ENCODE data around the gene ZNF598. TPM values are rescaled to one million over a fixed set of nuclear protein-coding genes. Genes with fewer than 3 reads are reported as not detected.

ZNF598 gene
- total RNA-seq, 1 donor from 2014 or later, result 31.1 TPM

DNA sequence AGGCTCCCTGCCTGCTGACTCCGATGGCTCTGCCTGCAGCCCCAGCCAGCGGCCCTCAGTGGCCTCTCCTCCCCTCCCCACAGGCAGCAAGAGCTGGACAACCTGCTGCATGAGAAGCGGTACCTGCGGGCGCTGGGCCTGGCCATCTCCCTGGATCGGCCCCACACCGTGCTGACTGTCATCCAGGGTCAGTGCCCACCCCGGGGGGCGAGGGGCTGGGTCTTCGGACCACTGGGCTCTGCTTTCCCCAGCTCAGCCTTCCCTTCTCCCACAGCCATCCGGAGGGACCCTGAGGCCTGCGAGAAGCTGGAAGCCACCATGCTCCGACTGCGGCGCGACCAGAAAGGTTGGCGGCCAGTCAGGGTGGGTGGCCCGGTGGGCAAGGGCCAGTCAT is 31.7 kb downstream of the ZNF598 start:
- no peak for DNase-seq (ENCODE audit: low spot score in 2 of 2)
- Histone ChIP-seq H3K36me3 (peaks cover 43 to 49% of the 10 kb centered on the region in 2 donors), H3K27me3 (peaks cover 17% of the 10 kb centered on the region), H3K27ac (no peak overlapping the region), H3K4me3 (no peak overlapping the region), H3K4me1 (peaks cover 1% of the 10 kb centered on the region in 2 donors), H3K9me3 (no peaks in the 10 kb centered on the region)
- intact Hi-C loops (cut with DNase I), result no loop called here
- TF ChIP-seq CTCF (IDR thresholded peaks at IDR 0.05), result no peak

GRCh38 chr16:1976951-1977874 is 32.4 kb downstream of the ZNF598 start:
- no peak overlapping the region for H3K27ac ChIP-seq
- intact Hi-C loops (cut with DNase I), result no loop called here
- H3K4me1 ChIP-seq, result peaks cover 8% of the 10 kb centered on the region in 2 donors
- peaks cover 17% of the 10 kb centered on the region for H3K27me3 ChIP-seq
- no peaks in the 10 kb centered on the region for H3K9me3 ChIP-seq
- H3K36me3 ChIP-seq, result peaks cover 43 to 49% of the 10 kb centered on the region in 2 donors
- TF ChIP-seq CTCF (IDR thresholded peaks at IDR 0.05), result no peak
- no peak for DNase-seq (ENCODE audit: low spot score in 2 of 2)
- H3K4me3 ChIP-seq, result no peak overlapping the region

GRCh38 chr16:1976216-1976520 is 33.5 kb downstream of the ZNF598 start:
- Histone ChIP-seq H3K4me3 (no peak overlapping the region), H3K27ac (no peak overlapping the region), H3K9me3 (no peaks in the 10 kb centered on the region), H3K36me3 (peaks cover 43 to 49% of the 10 kb centered on the region in 2 donors), H3K27me3 (peaks cover 15% of the 10 kb centered on the region), H3K4me1 (peaks cover 10 to 11% of the 10 kb centered on the region in 2 donors)
- no peak for TF ChIP-seq CTCF (IDR thresholded peaks at IDR 0.05)
- intact Hi-C loops (cut with DNase I), result no loop called here
- no peak for DNase-seq (ENCODE audit: low spot score in 2 of 2)

DNA sequence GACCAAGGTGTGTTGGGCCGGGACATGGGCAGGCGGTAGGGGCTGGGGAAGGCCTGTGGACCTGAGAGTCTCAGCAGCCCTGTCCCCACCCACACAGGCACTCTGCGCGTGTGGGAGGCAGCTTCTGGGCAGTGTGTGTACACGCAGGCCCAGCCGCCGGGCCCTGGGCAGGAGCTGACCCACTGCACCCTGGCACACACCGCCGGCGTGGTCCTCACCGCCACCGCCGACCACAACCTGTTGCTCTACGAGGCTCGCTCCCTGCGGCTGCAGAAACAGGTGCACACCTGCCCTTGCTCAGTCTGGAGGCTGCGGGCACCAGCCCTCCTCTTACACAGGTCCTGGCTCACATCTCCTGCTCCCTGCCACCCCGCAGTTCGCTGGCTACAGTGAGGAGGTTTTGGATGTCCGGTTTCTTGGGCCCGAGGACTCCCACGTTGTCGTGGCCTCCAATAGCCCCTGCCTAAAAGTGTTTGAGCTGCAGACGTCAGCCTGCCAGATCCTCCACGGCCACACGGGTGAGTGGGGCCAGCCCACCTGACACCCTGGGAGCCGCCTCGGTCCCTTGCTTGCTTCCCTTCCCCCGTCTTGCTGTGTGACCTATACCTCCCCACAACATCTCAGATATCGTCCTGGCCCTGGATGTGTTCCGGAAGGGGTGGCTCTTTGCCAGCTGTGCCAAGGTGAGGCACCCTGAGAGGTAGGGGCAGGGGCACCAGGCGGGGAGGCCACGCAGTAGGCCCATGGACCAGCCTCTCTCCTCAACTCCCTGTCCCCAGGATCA is 34.0 kb downstream of the ZNF598 start:
- Histone ChIP-seq H3K4me1 (peaks cover 14 to 16% of the 10 kb centered on the region in 2 donors), H3K36me3 (peaks cover 43 to 49% of the 10 kb centered on the region in 2 donors), H3K9me3 (no peaks in the 10 kb centered on the region)

More for the DNA sequence above, 34.0 kb downstream of the ZNF598 start:
- peaks cover 10% of the 10 kb centered on the region for H3K27me3 ChIP-seq
- no peak overlapping the region for H3K4me3 ChIP-seq
- intact Hi-C loops (cut with DNase I), result no loop called here
- H3K27ac ChIP-seq, result no peak overlapping the region
- no peak for TF ChIP-seq CTCF (IDR thresholded peaks at IDR 0.05)
- no peak for DNase-seq (ENCODE audit: low spot score in 2 of 2)

Data from ascending aorta (tissue), 2 donors.